CD8-positive, alpha-beta memory T cell (primary cell): Measurements from ENCODE around the gene ZDHHC7. TPM values are rescaled to one million over a fixed set of nuclear protein-coding genes. Genes with fewer than 3 reads are reported as not detected.
A peak's percentile ranks its signal among the peaks of the same experiment; 100 is the strongest.

Source experiments
- CTCF ChIA-PET: fragments of 350-600 bp; sonication (Branson Sonifier 250); formaldehyde crosslinking; loops from one replicate; lab custom pipeline; 2021; ENCODE audit warnings: antibody characterized with exemption; lab: Charles Lee
- POLR2A ChIA-PET: fragments of 350-600 bp; sonication (Branson Sonifier 250); formaldehyde crosslinking; loops from one replicate; lab custom pipeline; 2021; ENCODE audit warnings: antibody characterized with exemption; lab: Charles Lee
- DNase-seq, 5 donors: peaks; one replicate each; pipeline versions ENCODE4 v3.0.0 to v3.0.0-alpha.2; 2020 to 2022; ENCODE audit warnings: mixed read lengths in 1 of 5
- H3K27ac ChIP-seq: one replicate; pipeline ENCODE4 v1.7.0; 2013; ENCODE audit warnings: low read depth, mild to moderate bottlenecking, low read length, moderate library complexity
- H3K27me3 ChIP-seq: 2 replicates; pipeline ENCODE4 v1.7.0; 2013; ENCODE audit warnings: low read length, mild to moderate bottlenecking; ENCODE audit not compliant: insufficient read depth, poor library complexity, severe bottlenecking
- H3K36me3 ChIP-seq: 2 replicates; pipeline ENCODE4 v1.7.0; 2013; ENCODE audit warnings: mild to moderate bottlenecking, low read length, moderate library complexity; ENCODE audit not compliant: insufficient read depth
- H3K4me1 ChIP-seq: 2 replicates; pipeline ENCODE4 v1.7.0; 2013; ENCODE audit warnings: mild to moderate bottlenecking, low read length, moderate library complexity; ENCODE audit not compliant: insufficient read depth
- H3K4me3 ChIP-seq: 2 replicates; pipeline ENCODE4 v1.7.0; 2013; ENCODE audit warnings: mild to moderate bottlenecking, low read length
- H3K9me3 ChIP-seq: 2 replicates; pipeline ENCODE4 v1.7.0; 2013; ENCODE audit warnings: mild to moderate bottlenecking, low read length
- H3K27ac Mint-ChIP-seq, 8 donors: one replicate each; pipeline ENCODE4 v1.8.0; 2020 to 2021; ENCODE audit warnings: mixed read lengths in 8 of 8, mild to moderate bottlenecking in 6 of 8, inconsistent platforms in 3 of 8, moderate library complexity in 3 of 8
- H3K27me3 Mint-ChIP-seq, 2 donors: one replicate each; pipeline ENCODE4 v1.8.0; 2020 to 2021; ENCODE audit warnings: mixed read lengths in 2 of 2, mild to moderate bottlenecking in 1 of 2, moderate library complexity in 1 of 2
- H3K36me3 Mint-ChIP-seq, 3 donors: one replicate each; pipeline ENCODE4 v1.8.0; 2020 to 2021; ENCODE audit warnings: mixed read lengths in 3 of 3, inconsistent platforms in 1 of 3, mild to moderate bottlenecking in 1 of 3
- H3K4me1 Mint-ChIP-seq, 3 donors: one replicate each; pipeline ENCODE4 v1.8.0; 2020 to 2021; ENCODE audit warnings: mixed read lengths in 3 of 3, inconsistent platforms in 1 of 3, mild to moderate bottlenecking in 1 of 3
- H3K4me3 Mint-ChIP-seq, 7 donors: one replicate each; pipeline ENCODE4 v1.8.0; 2020 to 2021; ENCODE audit warnings: mixed read lengths in 7 of 7, mild to moderate bottlenecking in 6 of 7, moderate library complexity in 4 of 7, inconsistent platforms in 2 of 7
- H3K9me3 Mint-ChIP-seq, 5 donors: one replicate each; pipeline ENCODE4 v1.8.0; 2020 to 2022; ENCODE audit warnings: mixed read lengths in 5 of 5, mild to moderate bottlenecking in 3 of 5, moderate library complexity in 2 of 5, inconsistent platforms in 1 of 5
- polyA plus RNA-seq: library from polyadenylated mRNA; unstranded; fragments of 300-500 nt; fragmentation: Illumina TruSeq; gene quantifications from one replicate; pipeline ENCODE4 v1.2.3, GENCODE V29; 2021
- total RNA-seq, 2 experiments: library from RNA; stranded (reverse); gene quantifications; one replicate each; pipeline ENCODE4 v1.2.3, GENCODE V29; 2021

ZDHHC7 gene
- total and polyA plus RNA-seq, 3 experiments from 2014 or later, result 31.6 to 45.7 (median 32.6) TPM

- Mint-ChIP-seq H3K36me3 (peaks cover 3 to 58% (median 16%) of the 10 kb centered on the region in 3 donors), H3K27ac (no peak overlapping the region), H3K4me3 (no peak overlapping the region), H3K27me3 (no peaks in the 10 kb centered on the region), H3K4me1 (peaks cover 5% of the 10 kb centered on the region in 3 donors), H3K9me3 (no peaks in the 10 kb centered on the region)
- CTCF ChIA-PET, result interaction anchor here (2.5 kb wide), 1 partner anchor 23 kb away, joined by 10 read pairs; no protein-coding TSS in a partner anchor
- H3K27me3 ChIP-seq, result no peaks in the 10 kb centered on the region
- POLR2A ChIA-PET, result no interaction called here
- H3K4me1 ChIP-seq, result no peaks in the 10 kb centered on the region
- no peak for DNase-seq
- no peaks in the 10 kb centered on the region for H3K9me3 ChIP-seq
- H3K4me3 ChIP-seq, result no peak overlapping the region
- peaks cover 28% of the 10 kb centered on the region for H3K36me3 ChIP-seq
- H3K27ac ChIP-seq, result no peak overlapping the region
Measured at GRCh38 chr16:84975066-84975465, 36.3 kb downstream of the ZDHHC7 start.

GRCh38 chr16:84973776-84974523 lies 37.4 kb downstream of the ZDHHC7 start:
- CTCF ChIA-PET, result interaction anchor here (1.2 to 2.1 kb wide), 2 partner anchors 10 to 219 kb away, joined by 3 to 5 read pairs; no protein-coding TSS in a partner anchor
- H3K27me3 Mint-ChIP-seq, result no peaks in the 10 kb centered on the region
- peaks cover 3 to 50% (median 12%) of the 10 kb centered on the region in 3 donors for H3K36me3 Mint-ChIP-seq
- H3K27ac Mint-ChIP-seq, result peak overlapping the region in 2 of 8 donors; percentile 22 to 59
- POLR2A ChIA-PET, result no interaction called here
- H3K4me3 Mint-ChIP-seq, result peak overlapping the region in 1 of 7 donors; percentile 51
- no peak for DNase-seq
- peaks cover 28% of the 10 kb centered on the region for H3K36me3 ChIP-seq
- no peaks in the 10 kb centered on the region for H3K9me3 Mint-ChIP-seq
- H3K4me1 Mint-ChIP-seq, result peaks cover 2 to 5% (median 5%) of the 10 kb centered on the region in 3 donors
- H3K27ac ChIP-seq, result no peak overlapping the region
- no peaks in the 10 kb centered on the region for H3K4me1 ChIP-seq
- H3K27me3 ChIP-seq, result no peaks in the 10 kb centered on the region
- no peaks in the 10 kb centered on the region for H3K9me3 ChIP-seq
- H3K4me3 ChIP-seq, result no peak overlapping the region

GRCh38 chr16:84973236-84973635 lies 38.1 kb downstream of the ZDHHC7 start:
- no peak for DNase-seq
- Histone ChIP-seq H3K27ac (peak overlapping the region; percentile 9), H3K27me3 (no peaks in the 10 kb centered on the region), H3K4me1 (no peaks in the 10 kb centered on the region), H3K4me3 (no peak overlapping the region), H3K36me3 (peaks cover 27% of the 10 kb centered on the region), H3K9me3 (no peaks in the 10 kb centered on the region)
- ChIA-PET POLR2A (interaction anchor here (0.6 kb wide), 2 partner anchors 19 to 83 kb away, joined by 3 to 4 read pairs; no protein-coding TSS in a partner anchor), CTCF (interaction anchor here (1.2 to 2.1 kb wide), 3 partner anchors 10 to 219 kb away, joined by 3 to 5 read pairs (median 4); no protein-coding TSS in a partner anchor)
- Mint-ChIP-seq H3K27ac (peak overlapping the region in 1 of 8 donors; percentile 14), H3K36me3 (peaks cover 3 to 48% (median 12%) of the 10 kb centered on the region in 3 donors), H3K4me1 (peaks cover 2 to 5% (median 5%) of the 10 kb centered on the region in 3 donors), H3K4me3 (no peak overlapping the region), H3K9me3 (no peaks in the 10 kb centered on the region), H3K27me3 (peaks cover 0 to 3% of the 10 kb centered on the region in 2 donors)

- no peak overlapping the region for H3K4me3 ChIP-seq
- H3K4me1 ChIP-seq, result no peaks in the 10 kb centered on the region
- Mint-ChIP-seq H3K27ac (peak overlapping the region in 5 of 8 donors; percentile 7 to 51 (median 16)), H3K4me1 (peaks cover 2 to 5% (median 5%) of the 10 kb centered on the region in 3 donors), H3K27me3 (peaks cover 0 to 3% of the 10 kb centered on the region in 2 donors), H3K36me3 (peaks cover 2 to 21% (median 6%) of the 10 kb centered on the region in 3 donors), H3K9me3 (no peaks in the 10 kb centered on the region), H3K4me3 (no peak overlapping the region)
- CTCF ChIA-PET, result interaction anchor here (0.6 to 2.0 kb wide), 18 partner anchors 9 to 348 kb away, joined by 3 to 23 read pairs (median 4); no protein-coding TSS in a partner anchor
- H3K36me3 ChIP-seq, result peaks cover under 1% of the 10 kb centered on the region
- H3K27ac ChIP-seq, result no peak overlapping the region
- DNase-seq, result peak; percentile 64 to 78 (median 67)
- POLR2A ChIA-PET, result interaction anchor here (0.6 kb wide), 2 partner anchors 132 to 352 kb away, joined by 3 read pairs; no protein-coding TSS in a partner anchor
- no peaks in the 10 kb centered on the region for H3K9me3 ChIP-seq
- no peaks in the 10 kb centered on the region for H3K27me3 ChIP-seq
Measured at GRCh38 chr16:84970447-84971127, 40.7 kb downstream of the ZDHHC7 start.

GRCh38 chr16:84967828-84968227 lies 43.5 kb downstream of the ZDHHC7 start:
- no peak for DNase-seq
- Mint-ChIP-seq H3K27me3 (peaks cover 0 to 9% of the 10 kb centered on the region in 2 donors), H3K27ac (peak overlapping the region in 1 of 8 donors; percentile 37), H3K4me3 (no peak overlapping the region), H3K4me1 (peaks cover 2 to 5% (median 5%) of the 10 kb centered on the region in 3 donors), H3K36me3 (no peaks in the 10 kb centered on the region), H3K9me3 (no peaks in the 10 kb centered on the region)
- Histone ChIP-seq H3K27me3 (no peaks in the 10 kb centered on the region), H3K36me3 (no peaks in the 10 kb centered on the region), H3K4me1 (no peaks in the 10 kb centered on the region), H3K27ac (no peak overlapping the region), H3K4me3 (no peak overlapping the region), H3K9me3 (no peaks in the 10 kb centered on the region)
- ChIA-PET POLR2A (no interaction called here), CTCF (interaction anchor here (0.8 to 1.2 kb wide), 4 partner anchors 9 to 218 kb away, joined by 3 to 5 read pairs (median 4); no protein-coding TSS in a partner anchor)

GRCh38 chr16:84965428-84966415 lies 45.6 kb downstream of the ZDHHC7 start:
- Histone ChIP-seq H3K4me1 (no peaks in the 10 kb centered on the region), H3K9me3 (no peaks in the 10 kb centered on the region), H3K4me3 (no peak overlapping the region), H3K27ac (no peak overlapping the region), H3K27me3 (no peaks in the 10 kb centered on the region), H3K36me3 (no peaks in the 10 kb centered on the region)
- DNase-seq, result no peak
- peaks cover 0 to 14% of the 10 kb centered on the region in 2 donors for H3K27me3 Mint-ChIP-seq
- H3K9me3 Mint-ChIP-seq, result no peaks in the 10 kb centered on the region
- H3K4me1 Mint-ChIP-seq, result peaks cover 2 to 4% (median 4%) of the 10 kb centered on the region in 3 donors
- no peaks in the 10 kb centered on the region for H3K36me3 Mint-ChIP-seq
- no peak overlapping the region for H3K4me3 Mint-ChIP-seq
- ChIA-PET CTCF (no interaction called here), POLR2A (no interaction called here)
- peak overlapping the region in 2 of 8 donors; percentile 38 to 65 for H3K27ac Mint-ChIP-seq

- ChIA-PET POLR2A (no interaction called here), CTCF (no interaction called here)
- no peaks in the 10 kb centered on the region for H3K36me3 Mint-ChIP-seq
- Histone ChIP-seq H3K27ac (no peak overlapping the region), H3K4me1 (no peaks in the 10 kb centered on the region), H3K27me3 (no peaks in the 10 kb centered on the region), H3K4me3 (no peak overlapping the region), H3K36me3 (no peaks in the 10 kb centered on the region), H3K9me3 (no peaks in the 10 kb centered on the region)
- DNase-seq, result no peak
- H3K4me3 Mint-ChIP-seq, result no peak overlapping the region
- H3K9me3 Mint-ChIP-seq, result no peaks in the 10 kb centered on the region
- no peak overlapping the region for H3K27ac Mint-ChIP-seq
- H3K27me3 Mint-ChIP-seq, result peaks cover 0 to 14% of the 10 kb centered on the region in 2 donors
- no peaks in the 10 kb centered on the region for H3K4me1 Mint-ChIP-seq
Measured at GRCh38 chr16:84964386-84965128, 46.8 kb downstream of the ZDHHC7 start.
